Activated naive CD4-positive, alpha-beta T cell treated with anti-CD3 and anti-CD28 coated beads, Interleukin-2, amount 50 U/mL, for 16 hours (primary cell): ENCODE results near the gene RDH13.
"Not testable (repeated sequence)": the region's sequence is repeated elsewhere in the genome, so short reads cannot be mapped to it uniquely, and the experiment has no call there.

Experiments used
- DNase-seq: peaks from one replicate; pipeline ENCODE4 v3.0.0-alpha.2; 2020

The RDH13 gene

GRCh38 chr19:55075371-55075998 lies 12.5 kb upstream of the RDH13 start, which contains the start of gene EPS8L1:
EPS8L1 (plus strand) TSS chr19:55075869; CDS start chr19:55076445, 576 bp downstream.
- DNase-seq, result no peak

GRCh38 chr19:55071913-55072312 lies 9.0 kb upstream of the RDH13 start:
- no peak for DNase-seq

- no peak for DNase-seq
Measured at GRCh38 chr19:55071129-55071502, 8.2 kb upstream of the RDH13 start.

GRCh38 chr19:55070466-55071128 lies 7.6 kb upstream of the RDH13 start:
- no peak for DNase-seq

GRCh38 chr19:55069865-55070197 lies 6.9 kb upstream of the RDH13 start:
- DNase-seq, result no peak

- DNase-seq, result no peak
Measured at GRCh38 chr19:55068950-55069864, 6.3 kb upstream of the RDH13 start.

- no peak for DNase-seq
Measured at GRCh38 chr19:55067869-55068268, 4.9 kb upstream of the RDH13 start.

- DNase-seq, result no peak
Measured at GRCh38 chr19:55066107-55066709, 3.3 kb upstream of the RDH13 start.

GRCh38 chr19:55065516-55065915 lies 2.6 kb upstream of the RDH13 start:
- not testable (repeated sequence) for DNase-seq

GRCh38 chr19:55063492-55063843 lies 520 bp upstream of the RDH13 start:
- DNase-seq, result no peak

- DNase-seq, result not testable (repeated sequence)
Measured at GRCh38 chr19:55060287-55060686, 2.7 kb downstream of the RDH13 start.

- DNase-seq, result no peak
Measured at GRCh38 chr19:55058781-55059610, 4.0 kb downstream of the RDH13 start.

GRCh38 chr19:55056827-55057226 lies 6.1 kb downstream of the RDH13 start:
- no peak for DNase-seq

- no peak for DNase-seq
Measured at GRCh38 chr19:55053735-55054134, 9.2 kb downstream of the RDH13 start.

- no peak for DNase-seq
Measured at GRCh38 chr19:55050749-55051532, 12.0 kb downstream of the RDH13 start.

- DNase-seq, result no peak
Measured at GRCh38 chr19:55048446-55048845, 14.5 kb downstream of the RDH13 start.

- no peak for DNase-seq
Measured at GRCh38 chr19:55047951-55048350, 15.0 kb downstream of the RDH13 start.

- DNase-seq, result no peak
Measured at GRCh38 chr19:55046975-55047622, 15.8 kb downstream of the RDH13 start.

GRCh38 chr19:55044771-55045716 lies 17.9 kb downstream of the RDH13 start:
- no peak for DNase-seq

- DNase-seq, result no peak
Measured at GRCh38 chr19:55044286-55044685, 18.7 kb downstream of the RDH13 start.
